HL-60 (cell line): ENCODE measurements around the gene CXXC5.

ENCODE experiments used
- CTCF ChIP-seq: IDR thresholded peaks from one replicate; pipeline ENCODE4 v1.5.1; 2011; ENCODE audit warnings: low read length, control low read depth, inconsistent platforms; ENCODE audit not compliant: insufficient read depth
- GABPA ChIP-seq: IDR thresholded peaks from 2 replicates; pipeline ENCODE4 v1.6.1; 2012; ENCODE audit warnings: low read depth
- POLR2AphosphoS5 ChIP-seq: IDR thresholded peaks from 2 replicates; pipeline ENCODE4 v1.6.1; 2012; ENCODE audit warnings: low read depth
- REST ChIP-seq: IDR thresholded peaks from 2 replicates; pipeline ENCODE4 v1.6.1; 2012; ENCODE audit warnings: low read depth; ENCODE audit not compliant: insufficient replicate concordance
- SPI1 ChIP-seq: IDR thresholded peaks from 2 replicates; pipeline ENCODE4 v1.6.1; 2012; ENCODE audit warnings: low read depth, mild to moderate bottlenecking, borderline replicate concordance

- TF ChIP-seq POLR2AphosphoS5 (no peak), CTCF (no peak), GABPA (no peak), REST (no peak), SPI1 (no peak)
Measured at GRCh38 chr5:139658928-139659667, 10.9 kb downstream of the CXXC5 start.
